GM23338 (cell line): Measurements from ENCODE around the gene KAT6B. TPM values are rescaled to one million over a fixed set of nuclear protein-coding genes. Genes with fewer than 3 reads are reported as not detected.

Experiments
- ATAC-seq: fragments of 200-7000 bp; cut with Tn5 transposase; 3 replicates; pipeline ENCODE4 v1.9.1; 2020
- DNase-seq: peaks from one replicate; pipeline ENCODE4 v3.0.0-alpha.2; 2015; ENCODE audit warnings: low spot score
- H2AFZ ChIP-seq: fragments of 200-600 bp; sonication (generic); 2 replicates; pipeline ENCODE4 v1.8.0; 2016; ENCODE audit warnings: antibody characterized with exemption, mild to moderate bottlenecking, moderate library complexity
- H3F3A ChIP-seq: fragments of 200-600 bp; sonication (generic); replicated peaks from 2 replicates; pipeline ENCODE4 v1.8.0; 2017; ENCODE audit warnings: antibody characterized with exemption, mixed run types, low read depth
- H3K27ac ChIP-seq: fragments of 200-600 bp; sonication (generic); 2 replicates; pipeline ENCODE4 v1.6.1; 2016; ENCODE audit warnings: low read depth
- H3K27me3 ChIP-seq: fragments of 200-600 bp; sonication (generic); 2 replicates; pipeline ENCODE4 v1.8.0; 2016; ENCODE audit warnings: mild to moderate bottlenecking, mixed run types, moderate library complexity; ENCODE audit not compliant: insufficient read depth
- H3K36me3 ChIP-seq: fragments of 200-600 bp; sonication (generic); 2 replicates; pipeline ENCODE4 v1.8.0; 2016; ENCODE audit warnings: mild to moderate bottlenecking; ENCODE audit not compliant: insufficient read depth
- H3K4me1 ChIP-seq: fragments of 200-600 bp; sonication (generic); 2 replicates; pipeline ENCODE4 v1.8.0; 2016; ENCODE audit warnings: mild to moderate bottlenecking, moderate library complexity; ENCODE audit not compliant: insufficient read depth
- H3K4me2 ChIP-seq: fragments of 200-600 bp; sonication (generic); 2 replicates; pipeline ENCODE4 v1.7.1; 2017; ENCODE audit warnings: mixed run types
- H3K4me3 ChIP-seq: fragments of 200-600 bp; sonication (generic); 2 replicates; pipeline ENCODE4 v1.6.1; 2016; ENCODE audit warnings: mixed run types
- H3K79me2 ChIP-seq: fragments of 200-600 bp; sonication (generic); replicated peaks from 2 replicates; pipeline ENCODE4 v1.8.0; 2017; ENCODE audit warnings: mild to moderate bottlenecking; ENCODE audit not compliant: insufficient read depth
- H3K9me2 ChIP-seq: fragments of 200-600 bp; sonication (generic); 2 replicates; pipeline ENCODE4 v1.8.0; 2017; ENCODE audit not compliant: insufficient read depth
- H4K20me1 ChIP-seq: fragments of 200-600 bp; sonication (generic); replicated peaks from 2 replicates; pipeline ENCODE4 v1.8.0; 2017; ENCODE audit warnings: mild to moderate bottlenecking; ENCODE audit not compliant: insufficient read depth
- H3K27ac Mint-ChIP-seq: 2 replicates; pipeline ENCODE4 v1.8.0; 2020; ENCODE audit warnings: inconsistent platforms, mild to moderate bottlenecking, moderate library complexity, mixed read lengths
- H3K27me3 Mint-ChIP-seq: 3 replicates; pipeline ENCODE4 v1.8.0; 2022; ENCODE audit warnings: low read depth, mild to moderate bottlenecking, moderate library complexity, mixed read lengths, inconsistent platforms; ENCODE audit not compliant: insufficient read depth, poor library complexity
- H3K36me3 Mint-ChIP-seq: 3 replicates; pipeline ENCODE4 v1.8.0; 2021; ENCODE audit warnings: low read depth, mild to moderate bottlenecking, inconsistent platforms, moderate library complexity, mixed read lengths
- H3K4me1 Mint-ChIP-seq: 3 replicates; pipeline ENCODE4 v1.8.0; 2020; ENCODE audit warnings: mild to moderate bottlenecking, inconsistent platforms, mixed read lengths
- H3K4me3 Mint-ChIP-seq: 3 replicates; pipeline ENCODE4 v1.8.0; 2021; ENCODE audit warnings: moderate library complexity, mild to moderate bottlenecking, inconsistent platforms, mixed read lengths
- H3K9me3 Mint-ChIP-seq: 3 replicates; pipeline ENCODE4 v1.8.0; 2020; ENCODE audit warnings: moderate library complexity, mild to moderate bottlenecking, inconsistent platforms, mixed read lengths
- CREB1 ChIP-seq: fragments of 250-450 bp; sonication (Bioruptor Pico); IDR thresholded peaks from 2 replicates; pipeline ENCODE4 v1.5.0; 2020; ENCODE audit warnings: low read depth, mild to moderate bottlenecking, moderate library complexity
- CTCF ChIP-seq, 2 experiments: fragments of 200-600 bp in 1 of 2; sonication (generic) in 1 of 2; conservative IDR thresholded peaks; 2 replicates each; pipeline versions ENCODE4 v1.5.1 to v1.6.1; 2016 to 2017; ENCODE audit warnings: antibody characterized with exemption in 2 of 2, low read depth in 2 of 2, mild to moderate bottlenecking in 2 of 2, moderate library complexity in 1 of 2
- ETS1 ChIP-seq: IDR thresholded peaks from 2 replicates; pipeline ENCODE4 v1.6.1; 2016; ENCODE audit warnings: antibody characterized with exemption
- EZH2 ChIP-seq: fragments of 200-600 bp; sonication (generic); IDR thresholded peaks from one replicate; pipeline ENCODE4 v1.8.0; 2017; ENCODE audit warnings: antibody characterized with exemption, mild to moderate bottlenecking, low read depth; ENCODE audit not compliant: unreplicated experiment
- NANOG ChIP-seq: IDR thresholded peaks from 2 replicates; pipeline ENCODE4 v1.6.1; 2016; ENCODE audit warnings: antibody characterized with exemption, borderline replicate concordance
- POLR2AphosphoS5 ChIP-seq: IDR thresholded peaks from 2 replicates; pipeline ENCODE4 v1.6.1; 2016; ENCODE audit warnings: antibody characterized with exemption, low read depth
- STAT1 ChIP-seq: IDR thresholded peaks from one replicate; pipeline ENCODE4 v1.6.1; 2016; ENCODE audit warnings: antibody characterized with exemption; ENCODE audit not compliant: unreplicated experiment
- ZNF114 ChIP-seq: fragments of 250-450 bp; sonication (Bioruptor Pico); IDR thresholded peaks from 2 replicates; pipeline ENCODE4 v1.5.0; 2020; ENCODE audit warnings: mild to moderate bottlenecking, moderate library complexity
- ZNF462 ChIP-seq: fragments of 250-450 bp; sonication (Bioruptor Pico); IDR thresholded peaks from 2 replicates; pipeline ENCODE4 v1.5.0; 2020; ENCODE audit warnings: mild to moderate bottlenecking, moderate library complexity
- polyA plus RNA-seq: library from polyadenylated mRNA; unstranded; fragments of >200 nt; fragmentation: Nextera tagmentation; extraction: Ambion mirVana; gene quantifications from 2 replicates; pipeline ENCODE4 v1.2.1, GENCODE V29; 2016
- total RNA-seq: library from RNA; depleted of rRNA; stranded (reverse); fragments of >200 nt; shearing (Covaris generic); gene quantifications from 2 replicates; pipeline ENCODE4 v1.2.3, GENCODE V29; 2014

Gene KAT6B
- total and polyA plus RNA-seq, 2 experiments from 2014 or later, result 21.3 to 31.4 TPM

- no peaks in the 10 kb centered on the region for H3K27me3 Mint-ChIP-seq
- no peaks in the 10 kb centered on the region for H3K27me3 ChIP-seq
- H3K27ac ChIP-seq, result 0 out of 2 replicates have a peak overlapping the region, but pooled peaks have one; percentile 51
- H4K20me1 ChIP-seq, result 0 out of 2 replicates have a peak, but pooled peaks cover 4% of the 10 kb centered on the region
- DNase-seq (no peak), ATAC-seq (no peak)
- peaks cover 16% of the 10 kb centered on the region for H3K4me1 ChIP-seq
- no peaks in the 10 kb centered on the region for H3K36me3 Mint-ChIP-seq
- H3K4me1 Mint-ChIP-seq, result peaks cover 32% of the 10 kb centered on the region
- no peak overlapping the region for H3K4me3 ChIP-seq
- H3K4me3 Mint-ChIP-seq, result no peak overlapping the region
- no peaks in the 10 kb centered on the region for H3K9me2 ChIP-seq
- no peak overlapping the region for H3K4me2 ChIP-seq
- peaks cover 52% of the 10 kb centered on the region for H3K79me2 ChIP-seq
- no peak overlapping the region for H2AFZ ChIP-seq
- no peaks in the 10 kb centered on the region for H3K9me3 Mint-ChIP-seq
- H3F3A ChIP-seq, result no peaks in the 10 kb centered on the region
- peak overlapping the region; percentile 20 for H3K27ac Mint-ChIP-seq
- no peak for TF ChIP-seq CTCF (conservative IDR thresholded peaks at IDR 0.05; ENCODE audit: low read depth in 2 of 2)
- no peak for TF ChIP-seq EZH2
- no peak for TF ChIP-seq ETS1
- no peak for TF ChIP-seq ZNF114 (CRISPR knock-in tag)
- TF ChIP-seq ZNF462 (CRISPR knock-in tag), result no peak
- TF ChIP-seq CREB1 (CRISPR knock-in tag), result no peak
- TF ChIP-seq STAT1, result no peak
- no peak for TF ChIP-seq NANOG
- TF ChIP-seq POLR2AphosphoS5, result no peak
- no peaks in the 10 kb centered on the region for H3K36me3 ChIP-seq
These were observed 107.9 kb downstream of the KAT6B start for GRCh38 chr10:74934100-74934812.
